K562 (cell line): ENCODE results near the gene STEAP3. TPM values are rescaled to one million over a fixed set of nuclear protein-coding genes. Genes with fewer than 3 reads are reported as not detected.

Source experiments
- ARID3B ChIP-seq: fragments of 250-450 bp; sonication (Bioruptor Pico); IDR thresholded peaks from 2 replicates; pipeline ENCODE4 v1.4.0; 2020; ENCODE audit warnings: borderline replicate concordance
- CBX1 ChIP-seq: sonication (generic); IDR thresholded peaks from 2 replicates; pipeline ENCODE4 v1.6.1; 2016; ENCODE audit warnings: antibody characterized with exemption, low read depth, mild to moderate bottlenecking
- CBX5 ChIP-seq: IDR thresholded peaks from 2 replicates; pipeline ENCODE4 v1.6.1; 2014; ENCODE audit warnings: low read depth, borderline replicate concordance
- CREBBP ChIP-seq: IDR thresholded peaks from one replicate; pipeline ENCODE4 v1.6.1; 2012; ENCODE audit warnings: low read depth, mild to moderate bottlenecking, control low read depth, inconsistent platforms, low read length
- DLX4 ChIP-seq: fragments of 250-450 bp; sonication (Bioruptor Pico); IDR thresholded peaks from 2 replicates; pipeline ENCODE4 v1.6.1; 2021; ENCODE audit warnings: mild to moderate bottlenecking
- ETV5 ChIP-seq: sonication (generic); formaldehyde crosslinking; IDR thresholded peaks from 2 replicates; pipeline ENCODE4 v1.4.0; 2020; ENCODE audit warnings: low read depth, mild to moderate bottlenecking, missing genetic modification reagents
- GATA2 ChIP-seq: sonication (generic); formaldehyde crosslinking; IDR thresholded peaks from 2 replicates; pipeline ENCODE4 v1.4.0; 2020; ENCODE audit warnings: mild to moderate bottlenecking, missing genetic modification reagents
- HCFC1 ChIP-seq: IDR thresholded peaks from 2 replicates; pipeline ENCODE4 v1.6.1; 2012; ENCODE audit warnings: low read depth, low read length, improper control_type of control experiment
- L3MBTL2 ChIP-seq: fragments of 450-650 bp; IDR thresholded peaks from 2 replicates; pipeline ENCODE4 v1.6.1; 2016; ENCODE audit warnings: mild to moderate bottlenecking, moderate library complexity
- MEF2A ChIP-seq: IDR thresholded peaks from 2 replicates; pipeline ENCODE4 v1.6.1; 2011; ENCODE audit warnings: low read depth, mild to moderate bottlenecking, low read length, moderate library complexity; ENCODE audit not compliant: control insufficient read depth
- MXI1 ChIP-seq: IDR thresholded peaks from 2 replicates; pipeline ENCODE4 v1.6.1; 2011; ENCODE audit warnings: low read depth, mild to moderate bottlenecking, improper control_type of control experiment, low read length
- NUFIP1 ChIP-seq: fragments of 450-650 bp; IDR thresholded peaks from 2 replicates; pipeline ENCODE4 v1.6.1; 2018; ENCODE audit not compliant: partially characterized antibody
- PBX2 ChIP-seq, 2 experiments: IDR thresholded peaks in 1 of 2; conservative IDR thresholded peaks in 1 of 2; 2 replicates each; pipeline ENCODE4 v1.6.1; 2016; ENCODE audit warnings: low read depth in 2 of 2, mild to moderate bottlenecking in 1 of 2, missing compliant biosample characterization in 1 of 2, missing genetic modification characterization in 1 of 2, moderate library complexity in 1 of 2
- RUNX1 ChIP-seq: sonication (generic); IDR thresholded peaks from 2 replicates; pipeline ENCODE4 v1.6.1; 2016; ENCODE audit warnings: antibody characterized with exemption, low read depth
- SMARCC2 ChIP-seq: fragments of 450-650 bp; IDR thresholded peaks from 2 replicates; pipeline ENCODE4 v1.6.1; 2017; ENCODE audit warnings: antibody characterized with exemption, moderate library complexity, mild to moderate bottlenecking, low read depth
- TFAP4 ChIP-seq: sonication (generic); formaldehyde crosslinking; IDR thresholded peaks from 2 replicates; pipeline ENCODE4 v1.8.0; 2022; ENCODE audit warnings: missing genetic modification reagents, mild to moderate bottlenecking, moderate library complexity, borderline replicate concordance
- USF2 ChIP-seq: sonication (generic); formaldehyde crosslinking; IDR thresholded peaks from 2 replicates; pipeline ENCODE4 v1.5.0; 2020; ENCODE audit warnings: missing genetic modification reagents
- XRCC4 ChIP-seq: IDR thresholded peaks from one replicate; pipeline ENCODE4 v1.6.1; 2011; ENCODE audit not compliant: insufficient read depth, insufficient read length; ENCODE audit errors: extremely low read depth
- XRCC5 ChIP-seq: fragments of 200-400 bp; formaldehyde crosslinking; IDR thresholded peaks from 2 replicates; pipeline ENCODE4 v1.6.1; 2017; ENCODE audit warnings: low read depth, mild to moderate bottlenecking, low read length
- ZBED1 ChIP-seq: IDR thresholded peaks from 2 replicates; pipeline ENCODE4 v1.6.1; 2014
- ZFP36 ChIP-seq: fragments of 150-350 bp; IDR thresholded peaks from 2 replicates; pipeline ENCODE4 v1.6.1; 2018; ENCODE audit warnings: low read length, low read depth; ENCODE audit not compliant: partially characterized antibody
- ZNF780A ChIP-seq: fragments of 250-450 bp; sonication (Bioruptor Pico); IDR thresholded peaks from 2 replicates; pipeline ENCODE4 v1.5.0; 2021; ENCODE audit warnings: mild to moderate bottlenecking
- polyA plus RNA-seq, 8 experiments: library from polyadenylated mRNA; depleted of rRNA in 4 of 8; stranded (reverse) in 5 of 8; unstranded in 3 of 8; fragments of >200 nt; fragmentation: Nextera tagmentation in 2 of 8; fragmentation: Illumina TruSeq in 1 of 8; extraction: Ambion mirVana in 2 of 8; extraction: Trizol in 1 of 8; gene quantifications; 2 replicates each; pipeline versions ENCODE4 v1.2.1 to v1.2.3, GENCODE V29; 2011 to 2014; ENCODE audit warnings: inconsistent platforms in 1 of 8, missing spikeins in 1 of 8
- total RNA-seq, 7 experiments: library from RNA; depleted of rRNA in 6 of 7; stranded (reverse); fragments of >200 nt in 6 of 7; fragmentation: Illumina TruSeq in 2 of 7; extraction: Trizol in 2 of 7; gene quantifications; 2 replicates each; pipeline versions ENCODE4 v1.2.1 to v1.2.3, GENCODE V29; 2011 to 2021; ENCODE audit warnings: low replicate concordance in 1 of 7

Gene STEAP3
- total and polyA plus RNA-seq, 9 of the 15 experiments (the other 6 are each of a cell fraction or from before 2014, with no cell fraction given) = 1.8 to 31.6 (median 9.0) TPM

- TF ChIP-seq ETV5 (peak; percentile 59; the same call in 1 of the 2 replicates), TFAP4 (peak; percentile 79), MEF2A (no peak), DLX4 (CRISPR knock-in tag) (no peak), USF2 (CRISPR knock-in tag) (peak; percentile 25; the same call in 1 of the 2 replicates), XRCC4 (no peak), ZBED1 (no peak), ZFP36 (peak; percentile 28), SMARCC2 (no peak), L3MBTL2 (peak; percentile 92), CBX5 (no peak), GATA2 (CRISPR knock-in tag) (peak; percentile 74; the same call in 1 of the 2 replicates), PBX2 (CRISPR knock-in tag; IDR thresholded peaks at IDR 0.05; ENCODE audit: low read depth) (no peak), PBX2 (tag; conservative IDR thresholded peaks at IDR 0.05; ENCODE audit: low read depth) (no peak), NUFIP1 (no peak), CBX1 (no peak; the same call in 1 of the 2 replicates), XRCC5 (no peak), CREBBP (no peak), RUNX1 (no peak), ARID3B (no peak), ZNF780A (no peak), HCFC1 (no peak), MXI1 (peak; percentile 50)
Measured at GRCh38 chr2:119223521-119224390, at the start of gene STEAP3 (continued).
